Measurements from ENCODE around the gene TLL1. TPM values are rescaled to one million over a fixed set of nuclear protein-coding genes. Genes with fewer than 3 reads are reported as not detected.

Gene TLL1
- total RNA-seq, 1 donor from 2014 or later, result not detected

DNA sequence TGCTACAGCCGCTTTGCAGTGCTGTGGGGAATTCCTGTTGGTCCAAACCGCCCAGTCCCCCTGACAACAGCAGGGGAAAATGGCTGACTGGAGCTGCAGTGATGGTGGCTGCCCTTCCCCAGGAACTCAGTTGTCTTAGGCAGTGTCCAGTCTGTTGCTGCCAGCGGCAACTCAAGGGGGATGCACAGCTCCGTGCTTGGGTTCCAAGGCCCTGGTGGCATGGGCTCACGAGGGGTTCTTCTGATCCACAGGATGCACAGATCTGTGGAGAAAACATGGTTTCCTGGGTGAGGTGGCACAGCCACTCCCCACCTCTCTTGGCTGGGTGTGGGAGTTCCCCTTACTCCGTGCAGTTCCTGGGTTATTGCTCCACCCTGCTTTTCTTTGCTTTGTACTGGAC is 261.2 kb downstream of the TLL1 start:
- POLR2A ChIA-PET, result no interaction called here
- Mint-ChIP-seq H3K27me3 (no peaks in the 10 kb centered on the region), H3K36me3 (ENCODE audit: low read depth) (no peaks in the 10 kb centered on the region), H3K4me3 (no peak overlapping the region), H3K4me1 (no peaks in the 10 kb centered on the region), H3K9me3 (no peaks in the 10 kb centered on the region), H3K27ac (no peak overlapping the region)
- intact Hi-C loops (cut with micrococcal nuclease), result no loop called here
- ATAC-seq (ENCODE audit: low read depth) (no peak), DNase-seq (no peak)
- CTCF ChIA-PET, result no interaction called here
- TF ChIP-seq, protein P1, sequence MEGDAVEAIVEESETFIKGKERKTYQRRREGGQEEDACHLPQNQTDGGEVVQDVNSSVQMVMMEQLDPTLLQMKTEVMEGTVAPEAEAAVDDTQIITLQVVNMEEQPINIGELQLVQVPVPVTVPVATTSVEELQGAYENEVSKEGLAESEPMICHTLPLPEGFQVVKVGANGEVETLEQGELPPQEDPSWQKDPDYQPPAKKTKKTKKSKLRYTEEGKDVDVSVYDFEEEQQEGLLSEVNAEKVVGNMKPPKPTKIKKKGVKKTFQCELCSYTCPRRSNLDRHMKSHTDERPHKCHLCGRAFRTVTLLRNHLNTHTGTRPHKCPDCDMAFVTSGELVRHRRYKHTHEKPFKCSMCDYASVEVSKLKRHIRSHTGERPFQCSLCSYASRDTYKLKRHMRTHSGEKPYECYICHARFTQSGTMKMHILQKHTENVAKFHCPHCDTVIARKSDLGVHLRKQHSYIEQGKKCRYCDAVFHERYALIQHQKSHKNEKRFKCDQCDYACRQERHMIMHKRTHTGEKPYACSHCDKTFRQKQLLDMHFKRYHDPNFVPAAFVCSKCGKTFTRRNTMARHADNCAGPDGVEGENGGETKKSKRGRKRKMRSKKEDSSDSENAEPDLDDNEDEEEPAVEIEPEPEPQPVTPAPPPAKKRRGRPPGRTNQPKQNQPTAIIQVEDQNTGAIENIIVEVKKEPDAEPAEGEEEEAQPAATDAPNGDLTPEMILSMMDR (IDR thresholded peaks at IDR 0.05), result no peak

DNA sequence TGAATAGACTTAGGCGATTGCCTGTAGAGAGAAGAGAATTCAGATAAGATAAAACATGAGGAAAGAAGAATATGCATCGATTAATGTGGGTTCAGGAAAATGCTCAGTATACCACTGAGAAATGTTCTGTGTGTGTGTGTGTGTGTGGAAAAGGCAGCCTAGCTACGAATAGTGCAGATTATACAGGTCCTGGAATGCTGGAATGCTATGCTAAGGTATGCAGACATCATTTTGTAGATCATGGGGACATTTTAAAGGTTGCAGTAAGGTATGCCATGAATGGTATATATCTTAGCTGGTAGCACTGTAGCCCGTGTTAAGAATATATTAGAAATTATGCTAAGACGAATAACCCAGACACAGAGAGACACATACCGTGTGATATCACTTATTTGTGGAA is 267.9 kb downstream of the TLL1 start:
- Mint-ChIP-seq H3K4me1 (no peaks in the 10 kb centered on the region), H3K27me3 (no peaks in the 10 kb centered on the region), H3K9me3 (no peaks in the 10 kb centered on the region), H3K27ac (no peak overlapping the region), H3K36me3 (ENCODE audit: low read depth) (no peaks in the 10 kb centered on the region), H3K4me3 (no peak overlapping the region)
- CTCF ChIA-PET, result no interaction called here
- ATAC-seq (ENCODE audit: low read depth) (no peak), DNase-seq (no peak)
- TF ChIP-seq, protein P1 (IDR thresholded peaks at IDR 0.05), result no peak
- POLR2A ChIA-PET, result no interaction called here
- intact Hi-C loops (cut with micrococcal nuclease), result no loop called here

DNA sequence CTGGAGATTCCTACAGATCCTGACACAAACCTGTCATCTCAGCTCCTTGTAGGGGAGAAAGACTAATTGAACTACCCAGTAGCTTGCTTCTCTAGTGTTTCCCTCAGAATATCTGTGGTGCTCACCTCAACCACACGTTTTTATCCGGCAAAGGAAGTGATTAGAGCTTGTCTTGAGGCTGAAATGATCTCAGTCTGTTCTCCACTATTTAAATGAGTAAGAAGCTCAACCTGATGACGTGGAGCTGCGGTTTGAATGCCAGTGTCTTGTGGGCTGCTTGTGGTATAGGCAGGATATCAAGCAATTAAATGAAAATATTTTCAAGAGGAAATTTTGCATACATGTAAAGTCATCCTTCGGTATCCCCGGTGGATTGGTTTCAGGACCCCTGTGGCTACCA is 270.2 kb downstream of the TLL1 start:
- no peaks in the 10 kb centered on the region for H3K27me3 Mint-ChIP-seq
- no peak overlapping the region for H3K4me3 Mint-ChIP-seq
- ATAC-seq (ENCODE audit: low read depth), result no peak
- TF ChIP-seq, protein P1 (IDR thresholded peaks at IDR 0.05), result no peak
- DNase-seq, result no peak
- H3K36me3 Mint-ChIP-seq (ENCODE audit: low read depth), result no peaks in the 10 kb centered on the region
- H3K9me3 Mint-ChIP-seq, result no peaks in the 10 kb centered on the region
- H3K4me1 Mint-ChIP-seq, result no peaks in the 10 kb centered on the region
- intact Hi-C loops (cut with micrococcal nuclease), result no loop called here
- H3K27ac Mint-ChIP-seq, result no peak overlapping the region
- ChIA-PET POLR2A (no interaction called here), CTCF (no interaction called here)

DNA sequence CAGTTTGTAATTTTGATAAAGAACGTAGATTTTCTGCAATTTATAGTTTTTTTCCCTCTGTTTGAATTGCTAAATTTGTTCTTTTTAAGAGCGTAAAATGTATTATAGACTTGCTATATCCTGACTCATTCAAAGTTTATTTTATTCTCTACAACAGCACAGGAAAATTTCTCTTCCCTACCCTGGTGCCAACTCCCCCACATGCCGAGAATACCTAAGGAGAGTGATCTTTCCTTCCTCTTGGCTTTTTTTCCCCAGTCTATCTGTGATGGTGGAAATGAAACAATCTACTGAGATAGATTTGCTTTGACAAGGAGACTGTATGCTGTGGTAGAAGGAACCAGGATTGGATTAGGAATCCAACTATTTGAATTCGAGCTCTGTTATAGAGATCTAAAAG is 271.6 kb downstream of the TLL1 start:
- no peak overlapping the region for H3K27ac Mint-ChIP-seq
- H3K9me3 Mint-ChIP-seq, result no peaks in the 10 kb centered on the region
- H3K4me1 Mint-ChIP-seq, result no peaks in the 10 kb centered on the region
- no peaks in the 10 kb centered on the region for H3K36me3 Mint-ChIP-seq (ENCODE audit: low read depth)
- CTCF ChIA-PET, result no interaction called here
- no peak overlapping the region for H3K4me3 Mint-ChIP-seq
- ATAC-seq (ENCODE audit: low read depth), result no peak
- intact Hi-C loops (cut with micrococcal nuclease), result no loop called here
- DNase-seq, result no peak
- no peaks in the 10 kb centered on the region for H3K27me3 Mint-ChIP-seq
- POLR2A ChIA-PET, result no interaction called here
- TF ChIP-seq, protein P1 (IDR thresholded peaks at IDR 0.05), result no peak

DNA sequence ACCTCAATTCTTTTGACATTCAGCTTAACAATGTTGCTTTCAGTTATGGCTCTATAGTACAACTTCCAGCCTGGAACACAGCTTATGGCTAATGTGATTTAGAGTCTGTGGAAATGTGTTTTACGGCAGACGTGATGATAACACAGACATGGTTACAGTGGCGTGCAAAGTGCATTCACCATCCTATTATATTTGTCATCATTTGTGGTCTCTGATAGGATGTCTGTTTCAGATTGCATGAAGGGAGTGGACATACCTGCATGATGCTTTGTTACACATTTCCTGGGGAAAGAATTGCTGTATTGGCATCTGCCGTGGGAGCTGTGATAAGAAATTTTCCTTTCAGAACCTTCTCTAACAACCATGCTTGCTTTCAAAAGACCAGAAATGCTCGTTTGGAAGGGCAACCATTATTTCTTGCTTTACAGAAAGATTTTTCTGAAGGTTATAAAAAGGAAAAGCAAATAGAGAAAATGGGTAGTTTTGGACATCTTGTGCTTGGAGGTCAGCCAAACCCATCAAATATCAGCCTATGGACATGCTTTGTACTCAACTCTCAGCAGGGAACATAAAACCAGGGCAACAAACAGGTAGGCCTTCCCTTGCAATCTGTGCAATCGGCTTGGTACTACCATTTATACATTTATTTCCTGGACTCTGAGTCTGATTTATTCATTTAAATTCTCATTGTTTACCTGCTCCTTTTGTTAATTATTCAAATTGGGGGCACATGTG is 273.9 kb downstream of the TLL1 start:
- Mint-ChIP-seq H3K4me3 (no peak overlapping the region), H3K4me1 (no peaks in the 10 kb centered on the region), H3K27me3 (no peaks in the 10 kb centered on the region), H3K36me3 (ENCODE audit: low read depth) (no peaks in the 10 kb centered on the region), H3K9me3 (no peaks in the 10 kb centered on the region), H3K27ac (no peak overlapping the region)
- intact Hi-C loops (cut with micrococcal nuclease), result no loop called here
- POLR2A ChIA-PET, result no interaction called here
- no peak for ATAC-seq (ENCODE audit: low read depth)
- CTCF ChIA-PET, result no interaction called here
- no peak for DNase-seq
- TF ChIP-seq, protein P1 (IDR thresholded peaks at IDR 0.05), result no peak

Data from activated B cell treated with CpG ODN at 0.5 μM for 24 hours (primary cell).